Common myeloid progenitor, CD34-positive (primary cell): ENCODE results near the gene ZCCHC13.
"Not testable (repeated sequence)": the region's sequence is repeated elsewhere in the genome, so short reads cannot be mapped to it uniquely, and the experiment has no call there.

Experiments used
- CTCF ChIA-PET: fragments of 350-600 bp; sonication (Branson Sonifier 250); formaldehyde crosslinking; loops from one replicate; lab custom pipeline; 2021; ENCODE audit warnings: antibody characterized with exemption; lab: Charles Lee
- POLR2A ChIA-PET: fragments of 350-600 bp; sonication (Branson Sonifier 250); formaldehyde crosslinking; loops from one replicate; lab custom pipeline; 2021; ENCODE audit warnings: antibody characterized with exemption; lab: Charles Lee
- DNase-seq, 3 donors: peaks; one replicate each; pipeline versions ENCODE4 v3.0.0 to v3.0.0-alpha.2; 2013
- H3K27ac ChIP-seq, 2 experiments: 1 replicate in 1 of 2; 2 replicates in 1 of 2; pipeline ENCODE4 v1.7.0; 2013; ENCODE audit warnings: inconsistent platforms in 2 of 2, low read length in 2 of 2, mild to moderate bottlenecking in 2 of 2, low read depth in 1 of 2, moderate library complexity in 1 of 2; ENCODE audit not compliant: severe bottlenecking in 2 of 2, insufficient read depth in 1 of 2, poor library complexity in 1 of 2
- H3K27me3 ChIP-seq, 5 experiments: replicated peaks in 2 of 5; 1 replicate in 3 of 5; 2 replicates in 2 of 5; pipeline versions ENCODE4 v1.6.1 to v1.7.0; 2013; ENCODE audit warnings: low read length in 4 of 5, mild to moderate bottlenecking in 2 of 5, moderate library complexity in 2 of 5, inconsistent platforms in 1 of 5; ENCODE audit not compliant: insufficient read depth in 5 of 5, control insufficient read depth in 4 of 5
- H3K36me3 ChIP-seq, 4 experiments: 1 replicate in 2 of 4; 2 replicates in 2 of 4; pipeline versions ENCODE4 v1.6.1 to v1.7.0; 2013; ENCODE audit warnings: low read length in 3 of 4, control low read depth in 1 of 4, mild to moderate bottlenecking in 1 of 4; ENCODE audit not compliant: control insufficient read depth in 4 of 4, insufficient read depth in 4 of 4
- H3K4me1 ChIP-seq, 4 experiments: 1 replicate in 3 of 4; 2 replicates in 1 of 4; pipeline versions ENCODE4 v1.6.1 to v1.7.1; 2013; ENCODE audit warnings: low read length in 3 of 4, mild to moderate bottlenecking in 3 of 4, control low read depth in 1 of 4, inconsistent platforms in 1 of 4, moderate library complexity in 1 of 4; ENCODE audit not compliant: control insufficient read depth in 4 of 4, insufficient read depth in 4 of 4; ENCODE audit errors: control extremely low read depth in 1 of 4
- H3K4me3 ChIP-seq, 7 experiments: 1 replicate in 4 of 7; 2 replicates in 3 of 7; pipeline versions ENCODE4 v1.5.1 to v1.7.0; 2013; ENCODE audit warnings: mild to moderate bottlenecking in 7 of 7, low read length in 6 of 7, moderate library complexity in 6 of 7, inconsistent platforms in 2 of 7, low read depth in 2 of 7, control low read depth in 1 of 7; ENCODE audit not compliant: insufficient read depth in 4 of 7, control insufficient read depth in 1 of 7; ENCODE audit errors: extremely low read depth in 1 of 7
- H3K9me3 ChIP-seq, 5 experiments: 1 replicate in 4 of 5; 2 replicates in 1 of 5; pipeline versions ENCODE4 v1.6.1 to v1.7.1; 2013; ENCODE audit warnings: low read length in 4 of 5, mild to moderate bottlenecking in 2 of 5, inconsistent platforms in 1 of 5, low read depth in 1 of 5, moderate library complexity in 1 of 5; ENCODE audit not compliant: control insufficient read depth in 4 of 5, insufficient read depth in 2 of 5; ENCODE audit errors: control extremely low read depth in 1 of 5
- WGBS: methylation state at CpG from one replicate; pipeline ENCODE4 v1.1.5; 2013; ENCODE audit not compliant: insufficient coverage; 5-methylcytosine and 5-hydroxymethylcytosine counted together

Gene ZCCHC13

GRCh38 chrX:74318672-74319071 lies 14.7 kb downstream of the ZCCHC13 start:
- H3K4me3 ChIP-seq: no peak overlapping the region
- DNase-seq: no peak
- H3K9me3 ChIP-seq: no peaks in the 10 kb centered on the region
- no peaks in the 10 kb centered on the region for H3K36me3 ChIP-seq
- H3K4me1 ChIP-seq: no peaks in the 10 kb centered on the region
- 75% methylated on average over 3 of the region's 4 CpGs for WGBS
- ChIA-PET CTCF (no interaction called here), POLR2A (no interaction called here)
- H3K27me3 ChIP-seq: no peaks in the 10 kb centered on the region
- no peak overlapping the region for H3K27ac ChIP-seq

GRCh38 chrX:74319321-74319720 lies 15.3 kb downstream of the ZCCHC13 start:
- H3K27ac ChIP-seq, CTCF ChIA-PET, POLR2A ChIA-PET, H3K36me3 ChIP-seq, H3K9me3 ChIP-seq, H3K27me3 ChIP-seq, H3K4me1 ChIP-seq, H3K4me3 ChIP-seq, DNase-seq: not testable (repeated sequence)
- 95% methylated on average over 2 of the region's 2 CpGs for WGBS

GRCh38 chrX:74321191-74321590 lies 17.2 kb downstream of the ZCCHC13 start:
- no peak for DNase-seq
- Histone ChIP-seq H3K27me3 (peaks cover 0 to 6% (median 0%) of the 10 kb centered on the region in 5 experiments), H3K27ac (no peak overlapping the region), H3K36me3 (no peaks in the 10 kb centered on the region), H3K4me1 (no peaks in the 10 kb centered on the region), H3K9me3 (no peaks in the 10 kb centered on the region), H3K4me3 (no peak overlapping the region)
- WGBS: 90% methylated on average over 6 of the region's 27 CpGs
- ChIA-PET CTCF (no interaction called here), POLR2A (no interaction called here)

GRCh38 chrX:74324131-74324530 lies 20.2 kb downstream of the ZCCHC13 start:
- ChIA-PET POLR2A (no interaction called here), CTCF (no interaction called here)
- WGBS: 64% methylated on average over 2 of the region's 5 CpGs
- Histone ChIP-seq H3K4me1 (no peaks in the 10 kb centered on the region), H3K27ac (no peak overlapping the region), H3K9me3 (no peaks in the 10 kb centered on the region), H3K27me3 (peaks cover 0 to 6% (median 0%) of the 10 kb centered on the region in 5 experiments), H3K4me3 (no peak overlapping the region), H3K36me3 (no peaks in the 10 kb centered on the region)
- no peak for DNase-seq

GRCh38 chrX:74325130-74326059 lies 21.4 kb downstream of the ZCCHC13 start:
- no peaks in the 10 kb centered on the region for H3K4me1 ChIP-seq
- POLR2A ChIA-PET: no interaction called here
- no CpG with 5 or more reads among the region's 9 CpGs for WGBS

GRCh38 chrX:74338852-74339251 lies 34.9 kb downstream of the ZCCHC13 start:
- ChIA-PET POLR2A (no interaction called here), CTCF (no interaction called here)
- Histone ChIP-seq H3K4me1 (peaks cover 0 to 6% (median 2%) of the 10 kb centered on the region in 4 experiments), H3K36me3 (no peaks in the 10 kb centered on the region), H3K27ac (no peak overlapping the region), H3K4me3 (no peak overlapping the region), H3K9me3 (no peaks in the 10 kb centered on the region), H3K27me3 (no peaks in the 10 kb centered on the region)
- no peak for DNase-seq

More at GRCh38 chrX:74325130-74326059, 21.4 kb downstream of the ZCCHC13 start:
- no peaks in the 10 kb centered on the region for H3K36me3 ChIP-seq
- CTCF ChIA-PET: no interaction called here
- DNase-seq: peak in 2 of 3 donors; percentile 3 to 7
- H3K9me3 ChIP-seq: no peaks in the 10 kb centered on the region
- peaks cover 0 to 6% (median 0%) of the 10 kb centered on the region in 5 experiments for H3K27me3 ChIP-seq
- H3K4me3 ChIP-seq: no peak overlapping the region
- no peak overlapping the region for H3K27ac ChIP-seq

- Histone ChIP-seq H3K36me3 (no peaks in the 10 kb centered on the region), H3K4me1 (peaks cover 0 to 7% (median 2%) of the 10 kb centered on the region in 4 experiments), H3K27ac (no peak overlapping the region), H3K27me3 (no peaks in the 10 kb centered on the region), H3K9me3 (no peaks in the 10 kb centered on the region), H3K4me3 (no peak overlapping the region)
- ChIA-PET CTCF (no interaction called here), POLR2A (no interaction called here)
- DNase-seq: no peak
These were observed 36.1 kb downstream of the ZCCHC13 start for GRCh38 chrX:74340051-74340450.
